K562 (cell line): ENCODE results near the gene PTGIS. TPM values are rescaled to one million over a fixed set of nuclear protein-coding genes. Genes with fewer than 3 reads are reported as not detected.

Experiments used
- ARID2 ChIP-seq: fragments of 450-650 bp; IDR thresholded peaks from 2 replicates; pipeline ENCODE4 v1.6.1; 2017; ENCODE audit warnings: antibody characterized with exemption, mild to moderate bottlenecking
- BHLHE40 ChIP-seq: IDR thresholded peaks from 2 replicates; pipeline ENCODE4 v1.6.1; 2011; ENCODE audit warnings: low read length, improper control_type of control experiment
- DLX4 ChIP-seq: fragments of 250-450 bp; sonication (Bioruptor Pico); IDR thresholded peaks from 2 replicates; pipeline ENCODE4 v1.6.1; 2021; ENCODE audit warnings: mild to moderate bottlenecking
- FOSL1 ChIP-seq: fragments of 200-800 bp; sonication (Bioruptor generic); conservative IDR thresholded peaks from 2 replicates; pipeline ENCODE4 v1.6.1; 2016; ENCODE audit warnings: missing genetic modification characterization, missing compliant biosample characterization
- FOXO4 ChIP-seq: fragments of 450-650 bp; formaldehyde crosslinking; IDR thresholded peaks from 2 replicates; pipeline ENCODE4 v1.4.0; 2020; ENCODE audit warnings: mild to moderate bottlenecking, moderate library complexity
- MED1 ChIP-seq: sonication (generic); formaldehyde crosslinking; IDR thresholded peaks from 2 replicates; pipeline ENCODE4 v1.8.1; 2023; ENCODE audit warnings: missing genetic modification reagents, borderline replicate concordance
- MEIS2 ChIP-seq: fragments of 450-650 bp; IDR thresholded peaks from 2 replicates; pipeline ENCODE4 v1.6.1; 2014; ENCODE audit warnings: mild to moderate bottlenecking; ENCODE audit not compliant: partially characterized antibody
- MNT ChIP-seq, 2 experiments: fragments of 450-650 bp; conservative IDR thresholded peaks; 2 replicates each; pipeline ENCODE4 v1.6.1; 2017; ENCODE audit warnings: mild to moderate bottlenecking in 2 of 2, moderate library complexity in 2 of 2
- NFE2L1 ChIP-seq: fragments of 450-650 bp; IDR thresholded peaks from 2 replicates; pipeline ENCODE4 v1.6.1; 2016; ENCODE audit warnings: missing genetic modification characterization, low read depth, mild to moderate bottlenecking, missing compliant biosample characterization, moderate library complexity, borderline replicate concordance
- SMC3 ChIP-seq: conservative IDR thresholded peaks from 2 replicates; pipeline ENCODE4 v1.6.1; 2011; ENCODE audit warnings: low read depth, low read length, improper control_type of control experiment; ENCODE audit not compliant: insufficient read depth
- TOE1 ChIP-seq, 2 experiments: fragments of 450-650 bp in 1 of 2; sonication (generic) in 1 of 2; formaldehyde crosslinking in 1 of 2; IDR thresholded peaks; 2 replicates each; pipeline versions ENCODE4 v1.7.1 to v1.8.0; 2016 to 2022; ENCODE audit warnings: borderline replicate concordance in 2 of 2, mild to moderate bottlenecking in 2 of 2, antibody characterized with exemption in 1 of 2, inconsistent platforms in 1 of 2, low read depth in 1 of 2, missing genetic modification reagents in 1 of 2, moderate library complexity in 1 of 2
- TSHZ1 ChIP-seq: fragments of 250-450 bp; sonication (Bioruptor Pico); IDR thresholded peaks from 2 replicates; pipeline ENCODE4 v1.4.0; 2020; ENCODE audit warnings: mild to moderate bottlenecking, moderate library complexity
- WHSC1 ChIP-seq: IDR thresholded peaks from one replicate; pipeline ENCODE4 v1.6.1; 2012; ENCODE audit warnings: low read length, control low read depth, inconsistent platforms
- ZFP1 ChIP-seq: fragments of 450-650 bp; formaldehyde crosslinking; IDR thresholded peaks from 2 replicates; pipeline ENCODE4 v1.4.0; 2020; ENCODE audit warnings: mild to moderate bottlenecking, mixed read lengths
- ZFPM2 ChIP-seq: fragments of 250-450 bp; sonication (Bioruptor Pico); IDR thresholded peaks from 2 replicates; pipeline ENCODE4 v1.5.1; 2022; ENCODE audit warnings: mild to moderate bottlenecking
- ZNF121 ChIP-seq: sonication (generic); formaldehyde crosslinking; conservative IDR thresholded peaks from 2 replicates; pipeline ENCODE4 v1.8.0; 2022; ENCODE audit warnings: missing genetic modification reagents
- ZNF133 ChIP-seq: fragments of 250-450 bp; sonication (Bioruptor Pico); IDR thresholded peaks from 2 replicates; pipeline ENCODE4 v1.4.0; 2020; ENCODE audit warnings: mild to moderate bottlenecking
- ZNF146 ChIP-seq: IDR thresholded peaks from one replicate; pipeline ENCODE4 v1.6.1; 2018; ENCODE audit warnings: missing compliant biosample characterization; ENCODE audit not compliant: unreplicated experiment
- ZNF282 ChIP-seq: sonication (generic); formaldehyde crosslinking; IDR thresholded peaks from 2 replicates; pipeline ENCODE4 v1.8.1; 2023; ENCODE audit warnings: missing genetic modification reagents
- polyA plus RNA-seq, 8 experiments: library from polyadenylated mRNA; depleted of rRNA in 4 of 8; stranded (reverse) in 5 of 8; unstranded in 3 of 8; fragments of >200 nt; fragmentation: Nextera tagmentation in 2 of 8; fragmentation: Illumina TruSeq in 1 of 8; extraction: Ambion mirVana in 2 of 8; extraction: Trizol in 1 of 8; gene quantifications; 2 replicates each; pipeline versions ENCODE4 v1.2.1 to v1.2.3, GENCODE V29; 2011 to 2014; ENCODE audit warnings: inconsistent platforms in 1 of 8, missing spikeins in 1 of 8
- total RNA-seq, 7 experiments: library from RNA; depleted of rRNA in 6 of 7; stranded (reverse); fragments of >200 nt in 6 of 7; fragmentation: Illumina TruSeq in 2 of 7; extraction: Trizol in 2 of 7; gene quantifications; 2 replicates each; pipeline versions ENCODE4 v1.2.1 to v1.2.3, GENCODE V29; 2011 to 2021; ENCODE audit warnings: low replicate concordance in 1 of 7

The PTGIS gene
- total and polyA plus RNA-seq, 9 of the 15 experiments (the other 6 are each of a cell fraction or from before 2014, with no cell fraction given), result not detected

- TF ChIP-seq ZNF146 (CRISPR knock-in tag) (no peak), BHLHE40 (no peak), ZFPM2 (CRISPR knock-in tag) (no peak), ZNF133 (CRISPR knock-in tag) (no peak), ZNF121 (no peak), TSHZ1 (CRISPR knock-in tag) (no peak), TOE1 (IDR thresholded peaks at IDR 0.05; ENCODE audit: borderline replicate concordance) (no peak), TOE1 (CRISPR knock-in tag; IDR thresholded peaks at IDR 0.05; ENCODE audit: borderline replicate concordance, low read depth) (no peak), DLX4 (no peak), MEIS2 (peak; percentile 14), ZNF282 (no peak), SMC3 (peak; percentile 64), WHSC1 (no peak), ARID2 (no peak), NFE2L1 (tag) (no peak), FOSL1 (tag) (no peak), ZFP1 (no peak), MED1 (CRISPR knock-in tag) (no peak), FOXO4 (CRISPR knock-in tag) (no peak), MNT (conservative IDR thresholded peaks at IDR 0.05) (peak in 1 of 2 experiments; percentile 61; a peak in 1 of 4 replicates)
Measured at GRCh38 chr20:49484180-49485140, 83.5 kb downstream of the PTGIS start (continued).
